GM12878 (cell line): Measurements from ENCODE around the gene UPF1. TPM values are rescaled to one million over a fixed set of nuclear protein-coding genes. Genes with fewer than 3 reads are reported as not detected.

Experiments used
- ATAC-seq: fragments of 200-7000 bp; cut with Tn5 transposase; 3 replicates; pipeline ENCODE4 v1.9.1; 2020; ENCODE audit warnings: mild to moderate bottlenecking, moderate library complexity
- BruUV-seq: library from RNA; stranded (reverse); fragments of 400-500 nt; replicated peaks from 2 replicates; lab custom pipeline; 2021; lab: Mats Ljungman, UMichigan
- CTCF ChIA-PET: fragments of 300-600 bp; sonication (Branson Sonifier 250); formaldehyde crosslinking; extraction: SDS; loops from one replicate; lab custom pipeline; 2021; ENCODE audit warnings: inconsistent platforms; lab: Yijun Ruan, JAX
- POLR2A ChIA-PET: fragments of 350-600 bp; formaldehyde crosslinking; extraction: SDS; loops from one replicate; lab custom pipeline; 2021; ENCODE audit warnings: inconsistent platforms; lab: Charles Lee
- RAD21 ChIA-PET: fragments of 300-600 bp; sonication (Branson Sonifier 250); formaldehyde crosslinking; loops from one replicate; lab custom pipeline; 2023; ENCODE audit warnings: antibody characterized with exemption; ENCODE audit not compliant: unreplicated experiment; lab: Charles Lee
- SMC1A ChIA-PET: fragments of 300-600 bp; sonication (Branson Sonifier 250); formaldehyde crosslinking; loops from one replicate; lab custom pipeline; 2023; ENCODE audit not compliant: unreplicated experiment, uncharacterized antibody; lab: Charles Lee
- DNase-seq: peaks from one replicate; pipeline ENCODE4 v3.0.0-alpha.2; 2011; ENCODE audit warnings: low read depth, low spot score
- FAIRE-seq: peaks from 3 replicates; lab custom pipeline; 2011; peaks lifted over from hg19 to GRCh38; lab: Jason Lieb, UNC
- H2AFZ ChIP-seq: 2 replicates; pipeline ENCODE4 v1.6.0; 2011; ENCODE audit warnings: low read depth, low read length, control low read depth; ENCODE audit not compliant: control insufficient read depth
- H3K27ac ChIP-seq: 2 replicates; pipeline ENCODE4 v1.5.1; 2011; ENCODE audit warnings: control low read depth; ENCODE audit not compliant: control insufficient read depth, insufficient read depth
- H3K27me3 ChIP-seq, 2 experiments: replicated peaks in 1 of 2; 2 replicates each; pipeline versions ENCODE4 v1.6.0 to v1.6.1; 2011; ENCODE audit warnings: low read length in 1 of 2; ENCODE audit not compliant: control insufficient read depth in 2 of 2, insufficient read depth in 2 of 2
- H3K36me3 ChIP-seq, 2 experiments: 2 replicates each; pipeline ENCODE4 v1.5.1; 2011; ENCODE audit warnings: low read length in 1 of 2; ENCODE audit not compliant: control insufficient read depth in 2 of 2, insufficient read depth in 2 of 2
- H3K4me1 ChIP-seq: 2 replicates; pipeline ENCODE4 v1.6.1; 2011; ENCODE audit warnings: mild to moderate bottlenecking, low read length, moderate library complexity, mixed read lengths; ENCODE audit not compliant: control insufficient read depth, insufficient read depth
- H3K4me2 ChIP-seq: 2 replicates; pipeline ENCODE4 v1.6.0; 2011; ENCODE audit warnings: control low read depth; ENCODE audit not compliant: control insufficient read depth, insufficient read depth
- H3K4me3 ChIP-seq: fragments of 200-600 bp; sonication (generic); 2 replicates; pipeline ENCODE4 v1.5.1; 2016
- H3K79me2 ChIP-seq: 2 replicates; pipeline ENCODE4 v1.6.0; 2011; ENCODE audit warnings: low read length; ENCODE audit not compliant: control insufficient read depth, insufficient read depth
- H3K9ac ChIP-seq: 2 replicates; pipeline ENCODE4 v1.8.0; 2011; ENCODE audit warnings: low read length, control low read depth, mixed read lengths; ENCODE audit not compliant: control insufficient read depth, insufficient read depth
- H3K9me3 ChIP-seq: replicated peaks from 3 replicates; pipeline ENCODE4 v1.5.1; 2011; ENCODE audit warnings: mild to moderate bottlenecking, low read length; ENCODE audit not compliant: control insufficient read depth, insufficient read depth
- H4K20me1 ChIP-seq: 2 replicates; pipeline ENCODE4 v1.6.0; 2011; ENCODE audit not compliant: control insufficient read depth, insufficient read depth
- CBFB ChIP-seq: IDR thresholded peaks from 2 replicates; pipeline ENCODE4 v1.6.1; 2016; ENCODE audit warnings: antibody characterized with exemption, low read depth
- CBX3 ChIP-seq: fragments of 200-600 bp; sonication (generic); IDR thresholded peaks from 2 replicates; pipeline ENCODE4 v1.6.1; 2016; ENCODE audit warnings: low read depth, borderline replicate concordance
- CUX1 ChIP-seq: IDR thresholded peaks from 2 replicates; pipeline ENCODE4 v1.6.1; 2012; ENCODE audit warnings: improper control_type of control experiment, low read depth, low read length; ENCODE audit not compliant: insufficient replicate concordance
- EZH2 ChIP-seq: IDR thresholded peaks from 2 replicates; pipeline ENCODE4 v1.6.1; 2012; ENCODE audit warnings: low read depth, mild to moderate bottlenecking, control low read depth, inconsistent platforms, low read length, borderline replicate concordance; ENCODE audit not compliant: control insufficient read depth
- FOXM1 ChIP-seq: IDR thresholded peaks from 2 replicates; pipeline ENCODE4 v1.6.1; 2012; ENCODE audit warnings: low read depth, mild to moderate bottlenecking, inconsistent platforms, low read length, moderate library complexity
- HDGF ChIP-seq: fragments of 450-650 bp; IDR thresholded peaks from 2 replicates; pipeline ENCODE4 v1.6.1; 2016; ENCODE audit warnings: antibody characterized with exemption
- NFXL1 ChIP-seq: fragments of 450-650 bp; IDR thresholded peaks from 2 replicates; pipeline ENCODE4 v1.6.1; 2017; ENCODE audit warnings: antibody characterized with exemption, mild to moderate bottlenecking, borderline replicate concordance
- SKIL ChIP-seq: fragments of 450-650 bp; IDR thresholded peaks from 2 replicates; pipeline ENCODE4 v1.6.1; 2017; ENCODE audit warnings: mild to moderate bottlenecking, low read depth, inconsistent platforms; ENCODE audit not compliant: poor library complexity, severe bottlenecking
- SMARCA5 ChIP-seq: fragments of 450-650 bp; IDR thresholded peaks from 2 replicates; pipeline ENCODE4 v1.6.1; 2017; ENCODE audit warnings: mild to moderate bottlenecking
- STAT3 ChIP-seq: IDR thresholded peaks from 2 replicates; pipeline ENCODE4 v1.6.1; 2011; ENCODE audit warnings: low read depth, low read length, improper control_type of control experiment
- TARDBP ChIP-seq: IDR thresholded peaks from 2 replicates; pipeline ENCODE4 v1.6.1; 2016; ENCODE audit warnings: borderline replicate concordance
- ZNF207 ChIP-seq: fragments of 450-650 bp; IDR thresholded peaks from 2 replicates; pipeline ENCODE4 v1.6.1; 2014; ENCODE audit warnings: antibody characterized with exemption, mild to moderate bottlenecking, borderline replicate concordance
- ZNF622 ChIP-seq: fragments of 450-650 bp; IDR thresholded peaks from 2 replicates; pipeline ENCODE4 v1.6.1; 2017; ENCODE audit warnings: mild to moderate bottlenecking, inconsistent platforms
- in situ Hi-C: fragments of 300-500 bp; cut with MboI; formaldehyde crosslinking; loops from 9 replicates; pipeline ENCODE4 v1.14.3; 2018; ENCODE audit warnings: mixed read lengths
- intact Hi-C: fragments of 100-400 bp; cut with micrococcal nuclease; formaldehyde crosslinking; loops from one replicate; pipeline ENCODE4 v1.14.2; 2022; ENCODE audit not compliant: unreplicated experiment
- polyA plus RNA-seq, 11 experiments: library from polyadenylated mRNA; depleted of rRNA in 4 of 11; unstranded in 6 of 11; stranded (reverse) in 5 of 11; fragments of >200 nt; fragmentation: Nextera tagmentation in 4 of 11; fragmentation: Illumina TruSeq in 1 of 11; extraction: Ambion mirVana in 4 of 11; extraction: Trizol in 1 of 11; gene quantifications; 1 replicate in 1 of 11; 2 replicates in 10 of 11; pipeline versions ENCODE4 v1.2.1 to v1.2.3, GENCODE V29; 2011 to 2016; ENCODE audit warnings: inconsistent platforms in 2 of 11, missing spikeins in 2 of 11, low read depth in 1 of 11
- total RNA-seq, 4 experiments: library from RNA; depleted of rRNA in 3 of 4; stranded (reverse); fragments of >200 nt in 3 of 4; fragmentation: Illumina TruSeq in 1 of 4; extraction: Trizol in 1 of 4; gene quantifications; 2 replicates each; pipeline versions ENCODE4 v1.2.1 to v1.2.3, GENCODE V29; 2013 to 2021

The UPF1 gene
- total and polyA plus RNA-seq, 10 of the 15 experiments (the other 5 are each of a cell fraction or from before 2014, with no cell fraction given): 0.58 to 80.9 (median 18.7) TPM

- TF ChIP-seq CUX1: no peak
- TF ChIP-seq, all 136 proteins: peak for 0
These were observed 33.1 kb upstream of the UPF1 start (continued) for GRCh38 chr19:18798384-18799352.

GRCh38 chr19:18799389-18799970, 32.3 kb upstream of the UPF1 start:
- Histone ChIP-seq H3K4me2 (no peak overlapping the region), H3K4me1 (no peaks in the 10 kb centered on the region), H3K27ac (no peak overlapping the region), H3K9me3 (no peaks in the 10 kb centered on the region; the same call in 2 of the 3 replicates), H3K4me3 (no peak overlapping the region), H3K9ac (no peak overlapping the region), H3K27me3 (peaks cover 3% of the 10 kb centered on the region in 2 experiments; a peak in 3 of 4 replicates), H3K79me2 (no peaks in the 10 kb centered on the region), H3K36me3 (no peaks in the 10 kb centered on the region), H4K20me1 (no peaks in the 10 kb centered on the region), H2AFZ (no peak overlapping the region)
- ChIA-PET POLR2A (no interaction called here), SMC1A (no interaction called here), CTCF (no interaction called here), RAD21 (no interaction called here)
- ATAC-seq: no peak
- BruUV-seq: no TSS peak
- FAIRE-seq: no peak
- DNase-seq: no peak
- in situ Hi-C loops (no loop called here), intact Hi-C loops (no loop called here)
- TF ChIP-seq SMARCA5 (no peak), SKIL (no peak), NFXL1 (no peak), FOXM1 (no peak), CBX3 (no peak), EZH2 (no peak), STAT3 (no peak), TARDBP (no peak), ZNF622 (no peak), ZNF207 (no peak), CBFB (no peak), HDGF (no peak)
